Activated CD4-positive, alpha-beta T cell treated with anti-CD3 and anti-CD28 coated beads for 24 hours (primary cell): ENCODE measurements around the gene RASAL3.
"Not testable (repeated sequence)": the region's sequence is repeated elsewhere in the genome, so short reads cannot be mapped to it uniquely, and the experiment has no call there.

Source experiments
- DNase-seq, 2 donors: peaks; one replicate each; pipeline ENCODE4 v3.0.0-alpha.2; 2020; ENCODE audit warnings: low read depth in 2 of 2

Gene RASAL3

GRCh38 chr19:15464394-15465385 lies at the start of gene RASAL3:
Gene RASAL3, minus strand, starts transcription at chr19:15464544. Its CDS starts 186 bp downstream, at chr19:15464358.
- DNase-seq = peak in 1 of 2 donors; percentile 47

- DNase-seq = no peak
Measured at GRCh38 chr19:15511671-15512424, 47.5 kb upstream of the RASAL3 start.

GRCh38 chr19:15508035-15508710 lies 43.8 kb upstream of the RASAL3 start, which contains the start of gene CYP4F22:
Gene CYP4F22, plus strand, starts transcription at chr19:15508525. Its CDS starts 16,812 bp downstream, at chr19:15525337.
- DNase-seq = no peak

- no peak for DNase-seq
Measured at GRCh38 chr19:15507068-15508034, 43.0 kb upstream of the RASAL3 start.

GRCh38 chr19:15506074-15506571 lies 41.8 kb upstream of the RASAL3 start:
- DNase-seq = no peak

- DNase-seq = no peak
Measured at GRCh38 chr19:15502264-15502663, 37.9 kb upstream of the RASAL3 start.

GRCh38 chr19:15501596-15501995 lies 37.3 kb upstream of the RASAL3 start:
- DNase-seq = no peak

- DNase-seq = no peak
Measured at GRCh38 chr19:15498910-15499309, 34.6 kb upstream of the RASAL3 start.

GRCh38 chr19:15498156-15498858 lies 34.0 kb upstream of the RASAL3 start:
- no peak for DNase-seq

- DNase-seq = no peak
Measured at GRCh38 chr19:15495151-15495550, 30.8 kb upstream of the RASAL3 start.

GRCh38 chr19:15488489-15489226 lies 24.3 kb upstream of the RASAL3 start:
- DNase-seq = no peak

- DNase-seq = no peak
Measured at GRCh38 chr19:15487038-15487437, 22.7 kb upstream of the RASAL3 start.

GRCh38 chr19:15485768-15486167 lies 21.4 kb upstream of the RASAL3 start:
- not testable (repeated sequence) for DNase-seq

- not testable (repeated sequence) for DNase-seq
Measured at GRCh38 chr19:15480996-15481395, 16.7 kb upstream of the RASAL3 start.

GRCh38 chr19:15479391-15480345 lies 15.3 kb upstream of the RASAL3 start, which contains the start of gene PGLYRP2:
Gene PGLYRP2, minus strand, starts transcription at chr19:15479501. Its CDS starts 130 bp downstream, at chr19:15479371.
- DNase-seq = no peak

- DNase-seq = no peak
Measured at GRCh38 chr19:15476325-15476724, 12.0 kb upstream of the RASAL3 start.

- DNase-seq = no peak
Measured at GRCh38 chr19:15475611-15476010, 11.3 kb upstream of the RASAL3 start.

GRCh38 chr19:15475169-15475568 lies 10.8 kb upstream of the RASAL3 start:
- DNase-seq = no peak
